Endothelial cell of umbilical vein (primary cell): ENCODE measurements around the gene NSD1. TPM values are rescaled to one million over a fixed set of nuclear protein-coding genes. Genes with fewer than 3 reads are reported as not detected.

Experiments used
- BruUV-seq: library from RNA; stranded (reverse); fragments of 400-500 nt; replicated peaks from 2 replicates; lab custom pipeline; 2021; lab: Mats Ljungman, UMichigan
- CTCF ChIA-PET: fragments of 300-600, 350-600 bp; sonication (Branson Sonifier 250); formaldehyde crosslinking; loops from one replicate; lab custom pipeline; 2021; ENCODE audit warnings: antibody characterized with exemption, inconsistent platforms; lab: Charles Lee
- POLR2A ChIA-PET: fragments of 300-600, 350-600 bp; sonication (Branson Sonifier 250); formaldehyde crosslinking; loops from one replicate; lab custom pipeline; 2021; ENCODE audit warnings: antibody characterized with exemption, inconsistent platforms; lab: Charles Lee
- DNase-seq: peaks from one replicate; pipeline ENCODE4 v3.0.0-alpha.2; 2011; ENCODE audit warnings: low read depth, low spot score
- FAIRE-seq: peaks from 2 replicates; lab custom pipeline; 2011; peaks lifted over from hg19 to GRCh38; lab: Jason Lieb, UNC
- H2AFZ ChIP-seq: 2 replicates; pipeline ENCODE4 v1.6.0; 2012; ENCODE audit warnings: low read depth, low read length, control low read depth, inconsistent platforms
- H3K27ac ChIP-seq: 2 replicates; pipeline ENCODE4 v1.5.1; 2011; ENCODE audit warnings: low read depth, mild to moderate bottlenecking, control low read depth, low read length, moderate library complexity; ENCODE audit not compliant: insufficient read depth
- H3K27me3 ChIP-seq, 2 experiments: 2 replicates each; pipeline versions ENCODE4 v1.6.0 to v1.6.1; 2011; ENCODE audit warnings: low read length in 2 of 2, mixed read lengths in 1 of 2; ENCODE audit not compliant: control insufficient read depth in 2 of 2, insufficient read depth in 2 of 2
- H3K36me3 ChIP-seq, 2 experiments: 2 replicates in 1 of 2; 3 replicates in 1 of 2; pipeline ENCODE4 v1.5.1; 2011; ENCODE audit warnings: low read length in 2 of 2, mild to moderate bottlenecking in 1 of 2, moderate library complexity in 1 of 2; ENCODE audit not compliant: control insufficient read depth in 2 of 2, insufficient read depth in 2 of 2; ENCODE audit errors: extremely low read depth in 1 of 2
- H3K4me1 ChIP-seq: 3 replicates; pipeline ENCODE4 v1.5.1; 2011; ENCODE audit warnings: mild to moderate bottlenecking, low read length; ENCODE audit not compliant: control insufficient read depth, insufficient read depth; ENCODE audit errors: extremely low read depth
- H3K4me2 ChIP-seq: 2 replicates; pipeline ENCODE4 v1.6.1; 2011; ENCODE audit warnings: low read length, control low read depth, mixed read lengths; ENCODE audit not compliant: insufficient read depth
- H3K4me3 ChIP-seq, 3 experiments: fragments of 200-600 bp in 1 of 3; sonication (generic), shearing (Covaris generic) in 1 of 3; replicated peaks in 1 of 3; 2 replicates each; pipeline ENCODE4 v1.5.1; 2011 to 2016; ENCODE audit warnings: control low read depth in 3 of 3, low read length in 3 of 3, mild to moderate bottlenecking in 2 of 3, inconsistent platforms in 1 of 3, low read depth in 1 of 3, moderate library complexity in 1 of 3; ENCODE audit not compliant: insufficient read depth in 1 of 3
- H3K79me2 ChIP-seq: 2 replicates; pipeline ENCODE4 v1.6.0; 2012; ENCODE audit warnings: low read length, inconsistent platforms; ENCODE audit not compliant: control insufficient read depth, insufficient read depth
- H3K9ac ChIP-seq: replicated peaks from 2 replicates; pipeline ENCODE3; 2011; ENCODE audit warnings: low read length, control low read depth; ENCODE audit not compliant: insufficient read depth; ENCODE audit errors: extremely low read depth
- H3K9me1 ChIP-seq: replicated peaks from 3 replicates; pipeline ENCODE4 v1.6.0; 2011; ENCODE audit warnings: mild to moderate bottlenecking, low read length; ENCODE audit not compliant: control insufficient read depth, insufficient read depth; ENCODE audit errors: extremely low read depth
- H3K9me3 ChIP-seq: replicated peaks from 2 replicates; pipeline ENCODE4 v1.5.1; 2012; ENCODE audit warnings: low read length, inconsistent platforms; ENCODE audit not compliant: control insufficient read depth, insufficient read depth
- H4K20me1 ChIP-seq: replicated peaks from 2 replicates; pipeline ENCODE3; 2011; ENCODE audit warnings: mild to moderate bottlenecking, low read length; ENCODE audit not compliant: control insufficient read depth, insufficient read depth; ENCODE audit errors: extremely low read depth
- CTCF ChIP-seq, 2 donors: IDR thresholded peaks; 1 replicate in 1 of 2; 2 replicates in 1 of 2; pipeline ENCODE4 v1.5.1; 2011; ENCODE audit warnings: low read length in 2 of 2, mild to moderate bottlenecking in 2 of 2, moderate library complexity in 2 of 2, control low read depth in 1 of 2, inconsistent platforms in 1 of 2, low read depth in 1 of 2; ENCODE audit not compliant: insufficient read depth in 1 of 2; ENCODE audit errors: extremely low read depth in 1 of 2
- EZH2 ChIP-seq: IDR thresholded peaks from 2 replicates; pipeline ENCODE4 v1.6.1; 2012; ENCODE audit warnings: borderline replicate concordance, low read depth, mild to moderate bottlenecking, moderate library complexity, low read length, inconsistent platforms; ENCODE audit not compliant: severe bottlenecking
- FOS ChIP-seq: IDR thresholded peaks from 2 replicates; pipeline ENCODE4 v1.6.1; 2011; ENCODE audit warnings: mild to moderate bottlenecking, low read length, moderate library complexity, borderline replicate concordance; ENCODE audit not compliant: insufficient read depth
- GATA2 ChIP-seq: IDR thresholded peaks from 2 replicates; pipeline ENCODE4 v1.7.0; 2011; ENCODE audit warnings: low read depth, mild to moderate bottlenecking, moderate library complexity, mixed read lengths, low read length; ENCODE audit not compliant: insufficient read length, insufficient read depth
- JUN ChIP-seq: IDR thresholded peaks from 2 replicates; pipeline ENCODE4 v1.6.1; 2011; ENCODE audit warnings: borderline replicate concordance, low read depth; ENCODE audit not compliant: insufficient read length, insufficient read depth
- MAX ChIP-seq: IDR thresholded peaks from 2 replicates; pipeline ENCODE4 v1.6.1; 2011; ENCODE audit not compliant: insufficient read depth, insufficient read length
- MYC ChIP-seq: IDR thresholded peaks from one replicate; pipeline ENCODE4 v1.6.1; 2011; ENCODE audit warnings: mild to moderate bottlenecking, low read depth, low read length
- POLR2A ChIP-seq: IDR thresholded peaks from 2 replicates; pipeline ENCODE4 v1.6.1; 2012; ENCODE audit warnings: low read depth, mild to moderate bottlenecking, control low read depth, low read length
- POLR2AphosphoS5 ChIP-seq: IDR thresholded peaks from 2 replicates; pipeline ENCODE4 v1.6.1; 2012; ENCODE audit warnings: low read depth, mild to moderate bottlenecking, control low read depth, low read length, moderate library complexity; ENCODE audit not compliant: insufficient read depth
- dilution Hi-C: fragments of 300-500 bp; cut with MboI; formaldehyde crosslinking; loops from one replicate; pipeline ENCODE4 v1.15.0; 2019; ENCODE audit warnings: low sequenced_read_pairs; ENCODE audit not compliant: extremely low pct_ligation_motif_present
- intact Hi-C: fragments of 100-400 bp; cut with micrococcal nuclease; formaldehyde crosslinking; loops from one replicate; pipeline ENCODE4 v1.10.0; 2022
- polyA plus RNA-seq, 4 experiments: library from polyadenylated mRNA; depleted of rRNA in 3 of 4; stranded (reverse) in 3 of 4; unstranded in 1 of 4; fragments of >200 nt; gene quantifications; 2 replicates each; pipeline versions ENCODE4 v1.2.1 to v1.2.3, GENCODE V29; 2011 to 2012; ENCODE audit warnings: missing spikeins in 1 of 4
- total RNA-seq: library from RNA; stranded (reverse); gene quantifications from 2 replicates; pipeline ENCODE4 v1.2.3, GENCODE V29; 2021

The NSD1 gene
- total and polyA plus RNA-seq, 2 donors (not counting 3 experiments of a cell fraction or from before 2014, with no cell fraction given): 14.4 to 90.4 TPM

- H2AFZ ChIP-seq: no peak overlapping the region
- peaks cover 0 to 13% of the 10 kb centered on the region in 2 experiments for H3K36me3 ChIP-seq
- POLR2A ChIA-PET: no interaction called here
- CTCF ChIA-PET: interaction anchor here (0.9 to 3.4 kb wide), 7 partner anchors 12 to 194 kb away, joined by 3 to 45 read pairs (median 19); no protein-coding TSS in a partner anchor
- DNase-seq (no peak), FAIRE-seq (no peak)
- intact Hi-C loops: loop anchor here (2.0 kb wide), 2 partner anchors 147 to 193 kb away; no protein-coding TSS in a partner anchor
- dilution Hi-C loops: no loop called here
- no peak for TF ChIP-seq FOS
- TF ChIP-seq POLR2AphosphoS5: no peak
- no peak for TF ChIP-seq POLR2A
- TF ChIP-seq MAX: no peak
- no peak for TF ChIP-seq CTCF (IDR thresholded peaks at IDR 0.05; ENCODE audit: extremely low read depth in 1 of 2, insufficient read depth in 1 of 2, low read depth in 1 of 2, low read length in 2 of 2)
- TF ChIP-seq MYC: no peak
- no peak for TF ChIP-seq EZH2
- TF ChIP-seq JUN: no peak
- no peak for TF ChIP-seq GATA2
- H3K4me1 ChIP-seq: peaks cover 30% of the 10 kb centered on the region
- H4K20me1 ChIP-seq: no peaks in the 10 kb centered on the region
- no peak overlapping the region for H3K4me3 ChIP-seq
- H3K9me3 ChIP-seq: no peaks in the 10 kb centered on the region
- H3K27ac ChIP-seq: no peak overlapping the region
- no TSS peak for BruUV-seq
- no peaks in the 10 kb centered on the region for H3K9me1 ChIP-seq
- H3K9ac ChIP-seq: no peak overlapping the region
- peaks cover 40% of the 10 kb centered on the region for H3K79me2 ChIP-seq
- H3K4me2 ChIP-seq: no peak overlapping the region
- H3K27me3 ChIP-seq: no peaks in the 10 kb centered on the region
These were observed 174.2 kb downstream of the NSD1 start for GRCh38 chr5:177307544-177308363.
